LNCAP (cell line): Measurements from ENCODE around the gene EPHA5.

Experiments used
- CTCF ChIP-seq: fragments of 450-650 bp; IDR thresholded peaks from 2 replicates; pipeline ENCODE4 v1.5.1; 2017; ENCODE audit warnings: mild to moderate bottlenecking

The EPHA5 gene

GRCh38 chr4:65623506-65623905 lies 46.8 kb downstream of the EPHA5 start:
- no peak for TF ChIP-seq CTCF

- TF ChIP-seq CTCF = no peak
Measured at GRCh38 chr4:65617416-65617815, 52.9 kb downstream of the EPHA5 start.

GRCh38 chr4:65604515-65604914 lies 65.8 kb downstream of the EPHA5 start:
- no peak for TF ChIP-seq CTCF

- no peak for TF ChIP-seq CTCF
Measured at GRCh38 chr4:65600656-65601055, 69.6 kb downstream of the EPHA5 start.

GRCh38 chr4:65599340-65599739 lies 70.9 kb downstream of the EPHA5 start:
- no peak for TF ChIP-seq CTCF

- TF ChIP-seq CTCF = no peak
Measured at GRCh38 chr4:65597697-65598096, 72.6 kb downstream of the EPHA5 start.

- TF ChIP-seq CTCF = no peak
Measured at GRCh38 chr4:65592089-65592488, 78.2 kb downstream of the EPHA5 start.

- TF ChIP-seq CTCF = no peak
Measured at GRCh38 chr4:65589921-65590320, 80.4 kb downstream of the EPHA5 start.
